HFFc6 (cell line): ENCODE results near the gene GRIK5. TPM values are rescaled to one million over a fixed set of nuclear protein-coding genes. Genes with fewer than 3 reads are reported as not detected.

Experiments used
- DNase-seq: peaks from one replicate; pipeline ENCODE4 v3.0.0-alpha.2; 2018
- H3K27ac Mint-ChIP-seq: 2 replicates; pipeline ENCODE4 v1.8.0; 2020; ENCODE audit warnings: mild to moderate bottlenecking, mixed read lengths
- H3K27me3 Mint-ChIP-seq: 2 replicates; pipeline ENCODE4 v1.8.0; 2021; ENCODE audit warnings: mild to moderate bottlenecking, moderate library complexity, mixed read lengths; ENCODE audit not compliant: insufficient read depth
- H3K36me3 Mint-ChIP-seq: 2 replicates; pipeline ENCODE4 v1.8.0; 2021; ENCODE audit warnings: low read depth, mixed read lengths
- H3K4me1 Mint-ChIP-seq: 2 replicates; pipeline ENCODE4 v1.8.0; 2020; ENCODE audit warnings: low read depth, mixed read lengths
- H3K4me3 Mint-ChIP-seq: 2 replicates; pipeline ENCODE4 v1.8.0; 2020; ENCODE audit warnings: mild to moderate bottlenecking, moderate library complexity, mixed read lengths
- H3K9me3 Mint-ChIP-seq: 2 replicates; pipeline ENCODE4 v1.8.0; 2020; ENCODE audit warnings: mild to moderate bottlenecking, mixed read lengths
- CTCF ChIP-seq: fragments of 200-600 bp; sonication (generic); IDR thresholded peaks from 2 replicates; pipeline ENCODE4 v1.5.0; 2021; ENCODE audit warnings: antibody characterized with exemption, mild to moderate bottlenecking
- total RNA-seq, 6 experiments: library from RNA; stranded (reverse); fragmentation: NEBNext Ultra II Directional; extraction: Animal tissue kit (Norgen Biotek cat#: 25700); gene quantifications; 2 replicates in 1 of 6; 3 replicates in 5 of 6; pipeline ENCODE4 v1.2.3, GENCODE V29; 2021

GRIK5 gene
- total RNA-seq, 6 experiments from 2014 or later: 0.07 to 0.19 (median 0.13) TPM; not detected in 1

- H3K36me3 Mint-ChIP-seq: no peaks in the 10 kb centered on the region
- H3K4me3 Mint-ChIP-seq: no peak overlapping the region
- H3K9me3 Mint-ChIP-seq: no peaks in the 10 kb centered on the region
- H3K27me3 Mint-ChIP-seq: peaks cover 19% of the 10 kb centered on the region
- DNase-seq: no peak
- H3K27ac Mint-ChIP-seq: no peak overlapping the region
- no peak for TF ChIP-seq CTCF
- no peaks in the 10 kb centered on the region; the same call in 1 of the 2 replicates for H3K4me1 Mint-ChIP-seq
These were observed 95.4 kb downstream of the GRIK5 start for GRCh38 chr19:41974652-41975051.

- no peak overlapping the region for H3K27ac Mint-ChIP-seq
- no peaks in the 10 kb centered on the region for H3K36me3 Mint-ChIP-seq
- TF ChIP-seq CTCF: no peak
- no peaks in the 10 kb centered on the region for H3K9me3 Mint-ChIP-seq
- no peaks in the 10 kb centered on the region for H3K4me1 Mint-ChIP-seq
- H3K4me3 Mint-ChIP-seq: no peak overlapping the region
- peaks cover 31% of the 10 kb centered on the region for H3K27me3 Mint-ChIP-seq
- DNase-seq: no peak
These were observed 98.6 kb downstream of the GRIK5 start for GRCh38 chr19:41971363-41971762.

- Mint-ChIP-seq H3K36me3 (no peaks in the 10 kb centered on the region), H3K4me1 (no peaks in the 10 kb centered on the region), H3K9me3 (no peaks in the 10 kb centered on the region), H3K27ac (no peak overlapping the region), H3K27me3 (peaks cover 38% of the 10 kb centered on the region), H3K4me3 (no peak overlapping the region)
- no peak for TF ChIP-seq CTCF
- no peak for DNase-seq
These were observed 100.1 kb downstream of the GRIK5 start for GRCh38 chr19:41969772-41970458.

GRCh38 chr19:41968751-41969595 is 101.0 kb downstream of the GRIK5 start:
- no peak for TF ChIP-seq CTCF
- H3K4me1 Mint-ChIP-seq: no peaks in the 10 kb centered on the region

GRCh38 chr19:41967054-41967783 is 102.8 kb downstream of the GRIK5 start:
- DNase-seq: no peak
- Mint-ChIP-seq H3K4me1 (no peaks in the 10 kb centered on the region), H3K27ac (no peak overlapping the region), H3K27me3 (peaks cover 37% of the 10 kb centered on the region), H3K36me3 (no peaks in the 10 kb centered on the region), H3K9me3 (no peaks in the 10 kb centered on the region), H3K4me3 (no peak overlapping the region)
- TF ChIP-seq CTCF: no peak

More at GRCh38 chr19:41968751-41969595, 101.0 kb downstream of the GRIK5 start:
- Mint-ChIP-seq H3K27me3 (peaks cover 41% of the 10 kb centered on the region), H3K4me3 (no peak overlapping the region), H3K27ac (no peak overlapping the region), H3K9me3 (no peaks in the 10 kb centered on the region), H3K36me3 (no peaks in the 10 kb centered on the region)
- no peak for DNase-seq
